GM15510 (cell line): ENCODE results near the gene KLHL25.

ENCODE experiments used
- POLR2A ChIP-seq: IDR thresholded peaks from 3 replicates; pipeline ENCODE4 v1.6.1; 2011; ENCODE audit warnings: borderline replicate concordance; ENCODE audit not compliant: insufficient read length; ENCODE audit errors: extremely low read depth

Gene KLHL25

GRCh38 chr15:85760531-85761371 lies 34.0 kb downstream of the KLHL25 start:
- TF ChIP-seq POLR2A: no peak

- TF ChIP-seq POLR2A: no peak
Observed at GRCh38 chr15:85760049-85760448, 34.7 kb downstream of the KLHL25 start.

- no peak for TF ChIP-seq POLR2A
Observed at GRCh38 chr15:85759376-85759775, 35.3 kb downstream of the KLHL25 start.

- no peak for TF ChIP-seq POLR2A
Observed at GRCh38 chr15:85758655-85758978, 36.1 kb downstream of the KLHL25 start.

GRCh38 chr15:85757939-85758654 lies 36.6 kb downstream of the KLHL25 start:
- no peak for TF ChIP-seq POLR2A

GRCh38 chr15:85757073-85757938 lies 37.4 kb downstream of the KLHL25 start:
- no peak for TF ChIP-seq POLR2A

GRCh38 chr15:85756411-85757072 lies 38.2 kb downstream of the KLHL25 start:
- TF ChIP-seq POLR2A: no peak

GRCh38 chr15:85755942-85756341 lies 38.8 kb downstream of the KLHL25 start:
- no peak for TF ChIP-seq POLR2A

GRCh38 chr15:85755471-85755870 lies 39.3 kb downstream of the KLHL25 start:
- no peak for TF ChIP-seq POLR2A

- TF ChIP-seq POLR2A: no peak
Observed at GRCh38 chr15:85754989-85755388, 39.7 kb downstream of the KLHL25 start.

- TF ChIP-seq POLR2A: no peak
Observed at GRCh38 chr15:85753791-85754452, 40.8 kb downstream of the KLHL25 start.

GRCh38 chr15:85753261-85753660 lies 41.5 kb downstream of the KLHL25 start:
- no peak for TF ChIP-seq POLR2A

GRCh38 chr15:85752491-85752961 lies 42.2 kb downstream of the KLHL25 start:
- TF ChIP-seq POLR2A: no peak

GRCh38 chr15:85752124-85752475 lies 42.6 kb downstream of the KLHL25 start:
- TF ChIP-seq POLR2A: no peak

- no peak for TF ChIP-seq POLR2A
Observed at GRCh38 chr15:85751291-85752123, 43.2 kb downstream of the KLHL25 start.
